ENCODE results near the gene TSN. TPM values are rescaled to one million over a fixed set of nuclear protein-coding genes. Genes with fewer than 3 reads are reported as not detected.

TSN gene
- total RNA-seq, 1 experiment from 2014 or later, result 87.3 TPM

GRCh38 chr2:121716126-121716525, 39.3 kb upstream of the TSN start:
- DNase-seq (ENCODE audit: low spot score) (no peak), ATAC-seq (no peak)
- no peak overlapping the region for H3K27ac Mint-ChIP-seq
- no peak for TF ChIP-seq FOXK1 (CRISPR knock-in tag; IDR thresholded peaks at IDR 0.05)
- TF ChIP-seq ZNF219 (CRISPR knock-in tag; IDR thresholded peaks at IDR 0.05; ENCODE audit: borderline replicate concordance), result no peak
- TF ChIP-seq NFYB (CRISPR knock-in tag; conservative IDR thresholded peaks at IDR 0.05; ENCODE audit: low read depth), result no peak
- TF ChIP-seq HMGA2 (CRISPR knock-in tag; IDR thresholded peaks at IDR 0.05), result no peak
- no peak for TF ChIP-seq OVOL2 (CRISPR knock-in tag; IDR thresholded peaks at IDR 0.05; ENCODE audit: borderline replicate concordance)
- no peak for TF ChIP-seq AFF4 (CRISPR knock-in tag; IDR thresholded peaks at IDR 0.05; ENCODE audit: borderline replicate concordance)
- TF ChIP-seq ATF2 (CRISPR knock-in tag; IDR thresholded peaks at IDR 0.05; ENCODE audit: borderline replicate concordance, low read depth), result no peak
- TF ChIP-seq SP1 (CRISPR knock-in tag; conservative IDR thresholded peaks at IDR 0.05), result no peak
- TF ChIP-seq GTF2I (CRISPR knock-in tag; conservative IDR thresholded peaks at IDR 0.05), result no peak
- no peak for TF ChIP-seq EMX1 (CRISPR knock-in tag; IDR thresholded peaks at IDR 0.05)
- TF ChIP-seq PRDM15 (CRISPR knock-in tag; IDR thresholded peaks at IDR 0.05), result no peak
- TF ChIP-seq GABPB1 (CRISPR knock-in tag; IDR thresholded peaks at IDR 0.05), result no peak
- no peak for TF ChIP-seq ZNF121 (CRISPR knock-in tag; IDR thresholded peaks at IDR 0.05)
- TF ChIP-seq E2F1 (CRISPR knock-in tag; IDR thresholded peaks at IDR 0.05), result no peak
- TF ChIP-seq E2F5 (CRISPR knock-in tag; IDR thresholded peaks at IDR 0.05), result no peak
- TF ChIP-seq TP53 (CRISPR knock-in tag; IDR thresholded peaks at IDR 0.05), result no peak
- no peaks in the 10 kb centered on the region for H3K36me3 Mint-ChIP-seq
- no peaks in the 10 kb centered on the region for H3K4me1 Mint-ChIP-seq
- CTCF ChIA-PET, result interaction anchor here (1.2 kb wide), 1 partner anchor 185 kb away, joined by 4 read pairs; the partner anchor contains the start of gene RNU4ATAC
- POLR2A ChIA-PET, result no interaction called here
- H3K27me3 Mint-ChIP-seq (ENCODE audit: low read depth), result no peaks in the 10 kb centered on the region
- no peaks in the 10 kb centered on the region for H3K9me3 Mint-ChIP-seq
- no peak overlapping the region for H3K4me3 Mint-ChIP-seq

Measured in WTC11 (cell line).